Measurements from ENCODE around the gene ADAMTS13. TPM values are rescaled to one million over a fixed set of nuclear protein-coding genes. Genes with fewer than 3 reads are reported as not detected.
A peak's percentile ranks its signal among the peaks of the same experiment; 100 is the strongest.

The ADAMTS13 gene
- total and polyA plus RNA-seq, 9 of the 15 experiments (the other 6 are each of a cell fraction or from before 2014, with no cell fraction given) = 0.03 to 0.20 (median 0.04) TPM; not detected in 4

GRCh38 chr9:133477992-133478850 lies 56.1 kb downstream of the ADAMTS13 start:
- no peaks in the 10 kb centered on the region for H3K79me2 ChIP-seq (ENCODE audit: control insufficient read depth, insufficient read depth, low read length)
- peaks cover 0 to 41% of the 10 kb centered on the region in 2 experiments; a peak in 3 of 5 replicates for H3K4me1 ChIP-seq (replicated peaks in 1 of 2; ENCODE audit: control insufficient read depth in 2 of 2, insufficient read depth in 2 of 2, low read length in 2 of 2)
- H3K9me3 ChIP-seq (replicated peaks; ENCODE audit: control insufficient read depth, insufficient read depth, low read depth, low read length) = no peaks in the 10 kb centered on the region
- in situ Hi-C loops (cut with MboI) (no loop called here), intact Hi-C loops (cut with micrococcal nuclease) (no loop called here)
- H3K9me1 ChIP-seq (ENCODE audit: control insufficient read depth, insufficient read depth, low read length) = no peaks in the 10 kb centered on the region
- POLR2A ChIA-PET = interaction anchor here (0.5 to 1.2 kb wide), 6 partner anchors 10 to 148 kb away, joined by 3 to 5 read pairs (median 3); partner anchors contain the start of genes MED22 and RPL7A
- CTCF ChIA-PET (ENCODE audit: low intra/inter-chr PET ratio) = no interaction called here
- peaks cover 19% of the 10 kb centered on the region for H4K20me1 ChIP-seq (replicated peaks; ENCODE audit: control insufficient read depth, insufficient read depth, low read length)
- ATAC-seq (peak; percentile 7), DNase-seq (ENCODE audit: extremely low read depth in 1 of 4, low spot score in 3 of 4) (peak in 1 of 4 experiments; percentile 28), FAIRE-seq (no peak)
- peak overlapping the region; percentile 64; the same call in 1 of the 2 replicates for H3K4me2 ChIP-seq (ENCODE audit: insufficient read depth, low read length)
- peaks cover 18 to 59% of the 10 kb centered on the region in 2 experiments for H3K27me3 ChIP-seq (ENCODE audit: control insufficient read depth in 2 of 2, insufficient read depth in 2 of 2, low read length in 2 of 2)
- 11% methylated on average over 12 of the region's 17 CpGs for WGBS (ENCODE audit: insufficient coverage, low coverage, missing lambda C conversion rate)
- H3K4me3 ChIP-seq = peak overlapping the region; percentile 23
- peak overlapping the region; percentile 79; the same call in 1 of the 2 replicates for H2AFZ ChIP-seq (ENCODE audit: low read depth, low read length)
- no peak overlapping the region for H3K27ac ChIP-seq (ENCODE audit: extremely low read depth, low read depth, low read length)
- no peaks in the 10 kb centered on the region for H3K36me3 ChIP-seq (ENCODE audit: control insufficient read depth, insufficient read depth, low read length)
- peak; percentile 68; the same call in 1 of the 2 replicates for TF ChIP-seq SPI1 (IDR thresholded peaks at IDR 0.05; ENCODE audit: borderline replicate concordance, low read depth, low read length)
- TF ChIP-seq RFX7 (CRISPR knock-in tag; IDR thresholded peaks at IDR 0.05) = no peak
- no peak for TF ChIP-seq XRCC4 (IDR thresholded peaks at IDR 0.05; ENCODE audit: extremely low read depth, insufficient read depth, insufficient read length)
- no peak for TF ChIP-seq NFRKB (IDR thresholded peaks at IDR 0.05; ENCODE audit: low read depth)
- peak overlapping the region in 1 of 2 experiments; percentile 37; a peak in 1 of 4 replicates for H3K9ac ChIP-seq (ENCODE audit: insufficient read depth in 1 of 2, low read depth in 2 of 2, low read length in 2 of 2)
- BruUV-seq (replicated peaks) = no TSS peak
